Neural progenitor cell (in vitro differentiated cells): ENCODE results near the gene IL17RB. TPM values are rescaled to one million over a fixed set of nuclear protein-coding genes. Genes with fewer than 3 reads are reported as not detected.

ENCODE experiments used
- DNase-seq: peaks from one replicate; pipeline ENCODE4 v3.0.0-alpha.2; 2016; ENCODE audit warnings: low spot score
- H2AFZ ChIP-seq: fragments of 200-600 bp; sonication (generic); replicated peaks from 2 replicates; pipeline ENCODE4 v1.6.1; 2016; ENCODE audit warnings: antibody characterized with exemption
- H3F3A ChIP-seq: fragments of 200-600 bp; sonication (generic); 2 replicates; pipeline ENCODE4 v1.6.1; 2016; ENCODE audit warnings: antibody characterized with exemption, low read depth
- H3K27ac ChIP-seq: fragments of 200-600 bp; sonication (generic); 2 replicates; pipeline ENCODE4 v1.5.1; 2016; ENCODE audit warnings: mild to moderate bottlenecking
- H3K27me3 ChIP-seq: fragments of 200-600 bp; sonication (generic); 2 replicates; pipeline ENCODE4 v1.6.1; 2016; ENCODE audit warnings: mild to moderate bottlenecking, moderate library complexity
- H3K36me3 ChIP-seq: fragments of 200-600 bp; sonication (generic); 2 replicates; pipeline ENCODE4 v1.5.1; 2016
- H3K4me1 ChIP-seq: fragments of 200-600 bp; sonication (generic); 2 replicates; pipeline ENCODE4 v1.6.1; 2016; ENCODE audit warnings: mixed run types
- H3K4me2 ChIP-seq: fragments of 200-600 bp; sonication (generic); 2 replicates; pipeline ENCODE4 v1.6.1; 2016
- H3K4me3 ChIP-seq: fragments of 200-600 bp; sonication (generic); 2 replicates; pipeline ENCODE4 v1.5.1; 2016
- H3K79me2 ChIP-seq: fragments of 200-600 bp; sonication (generic); 2 replicates; pipeline ENCODE4 v1.6.1; 2016; ENCODE audit warnings: low read depth
- H3K9ac ChIP-seq: fragments of 200-600 bp; sonication (generic); 2 replicates; pipeline ENCODE4 v1.6.1; 2016
- H3K9me3 ChIP-seq: fragments of 200-600 bp; sonication (generic); 2 replicates; pipeline ENCODE4 v1.5.1; 2016; ENCODE audit warnings: low read depth
- H4K20me1 ChIP-seq: fragments of 200-600 bp; sonication (generic); 2 replicates; pipeline ENCODE4 v1.6.1; 2016; ENCODE audit warnings: low read depth
- H3K27ac Mint-ChIP-seq: 3 replicates; pipeline ENCODE4 v1.8.0; 2021; ENCODE audit warnings: mixed read lengths
- H3K27me3 Mint-ChIP-seq: 2 replicates; pipeline ENCODE4 v1.8.0; 2022; ENCODE audit warnings: low read depth, mild to moderate bottlenecking, inconsistent platforms, moderate library complexity, mixed read lengths; ENCODE audit not compliant: insufficient read depth
- H3K36me3 Mint-ChIP-seq: 3 replicates; pipeline ENCODE4 v1.8.0; 2021; ENCODE audit warnings: mixed read lengths
- H3K4me1 Mint-ChIP-seq: 3 replicates; pipeline ENCODE4 v1.8.0; 2021; ENCODE audit warnings: mixed read lengths
- H3K4me3 Mint-ChIP-seq: 3 replicates; pipeline ENCODE4 v1.8.0; 2021; ENCODE audit warnings: mild to moderate bottlenecking, moderate library complexity, mixed read lengths
- H3K9me3 Mint-ChIP-seq: 3 replicates; pipeline ENCODE4 v1.8.0; 2020; ENCODE audit warnings: mixed read lengths
- EZH2 ChIP-seq: fragments of 200-600 bp; sonication (generic); IDR thresholded peaks from 2 replicates; pipeline ENCODE4 v1.6.1; 2017; ENCODE audit warnings: antibody characterized with exemption, mild to moderate bottlenecking, moderate library complexity
- EZH2phosphoT487 ChIP-seq: fragments of 200-600 bp; sonication (generic); IDR thresholded peaks from 2 replicates; pipeline ENCODE4 v1.6.1; 2017; ENCODE audit warnings: antibody characterized with exemption
- total RNA-seq: library from RNA; depleted of rRNA; stranded (reverse); fragments of >200 nt; gene quantifications from 2 replicates; pipeline ENCODE4 v1.2.3, GENCODE V29; 2015; ENCODE audit warnings: low replicate concordance
- TF ChIP-seq, protein P1 (sequence below): fragments of 200-600 bp; sonication (generic); IDR thresholded peaks from 2 replicates; pipeline ENCODE4 v1.5.1; 2017; ENCODE audit warnings: antibody characterized with exemption, mild to moderate bottlenecking

Gene IL17RB
- total RNA-seq, 1 donor from 2014 or later, result 3.4 TPM

DNA sequence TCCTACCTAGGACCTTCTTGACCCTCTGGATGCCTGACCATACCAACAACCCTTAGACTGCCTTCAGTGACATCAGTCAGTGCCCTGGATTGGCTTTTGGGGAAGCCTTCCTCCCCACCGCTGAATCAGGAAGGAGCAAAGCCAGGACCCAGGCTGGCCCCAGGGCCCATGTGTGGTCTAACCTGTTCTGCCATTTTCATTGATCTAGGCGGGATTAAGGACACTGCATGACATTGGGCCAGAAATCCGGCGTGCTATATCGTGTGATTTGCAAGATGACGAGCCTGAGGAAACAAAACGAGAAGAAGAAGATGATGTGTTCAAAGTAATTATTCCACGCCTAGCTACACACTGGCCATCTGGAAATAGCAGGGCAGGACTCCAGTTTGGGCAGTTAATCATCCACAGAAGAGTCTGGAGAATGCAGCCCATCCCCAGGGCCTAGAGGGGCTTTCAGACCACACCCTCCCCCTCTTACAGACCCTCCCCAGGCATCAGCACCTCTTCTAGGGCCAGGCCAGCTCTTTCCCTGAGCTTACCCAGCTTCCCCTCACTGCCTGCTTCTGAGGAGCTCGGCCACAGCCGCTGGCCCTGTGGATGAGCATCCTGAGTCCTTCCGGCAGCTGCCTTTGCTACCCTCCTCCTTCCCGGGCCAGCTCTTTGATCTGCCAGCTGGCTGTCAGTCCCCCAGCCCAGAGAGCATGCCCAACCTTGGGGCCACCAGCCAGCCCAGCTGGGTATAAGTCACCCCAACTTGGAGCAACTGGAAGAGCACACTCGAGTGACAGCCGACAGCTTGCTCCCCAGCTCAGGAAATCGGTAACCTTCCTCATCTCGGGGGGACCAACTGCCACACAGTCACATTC, 46.1 kb upstream of the IL17RB start:
- no peak overlapping the region for H2AFZ ChIP-seq
- no peak overlapping the region for H3K27ac ChIP-seq
- no peak overlapping the region for H3K4me3 Mint-ChIP-seq
- no peaks in the 10 kb centered on the region for H4K20me1 ChIP-seq
- no peaks in the 10 kb centered on the region for H3K36me3 Mint-ChIP-seq
- H3K4me1 ChIP-seq, result no peaks in the 10 kb centered on the region
- no peak overlapping the region for H3K4me2 ChIP-seq
- H3K9me3 ChIP-seq, result no peaks in the 10 kb centered on the region
- no peak overlapping the region for H3K4me3 ChIP-seq
- no peaks in the 10 kb centered on the region for H3K36me3 ChIP-seq
- no peaks in the 10 kb centered on the region for H3K9me3 Mint-ChIP-seq
- H3K4me1 Mint-ChIP-seq, result peaks cover 23% of the 10 kb centered on the region
- TF ChIP-seq, protein P1, sequence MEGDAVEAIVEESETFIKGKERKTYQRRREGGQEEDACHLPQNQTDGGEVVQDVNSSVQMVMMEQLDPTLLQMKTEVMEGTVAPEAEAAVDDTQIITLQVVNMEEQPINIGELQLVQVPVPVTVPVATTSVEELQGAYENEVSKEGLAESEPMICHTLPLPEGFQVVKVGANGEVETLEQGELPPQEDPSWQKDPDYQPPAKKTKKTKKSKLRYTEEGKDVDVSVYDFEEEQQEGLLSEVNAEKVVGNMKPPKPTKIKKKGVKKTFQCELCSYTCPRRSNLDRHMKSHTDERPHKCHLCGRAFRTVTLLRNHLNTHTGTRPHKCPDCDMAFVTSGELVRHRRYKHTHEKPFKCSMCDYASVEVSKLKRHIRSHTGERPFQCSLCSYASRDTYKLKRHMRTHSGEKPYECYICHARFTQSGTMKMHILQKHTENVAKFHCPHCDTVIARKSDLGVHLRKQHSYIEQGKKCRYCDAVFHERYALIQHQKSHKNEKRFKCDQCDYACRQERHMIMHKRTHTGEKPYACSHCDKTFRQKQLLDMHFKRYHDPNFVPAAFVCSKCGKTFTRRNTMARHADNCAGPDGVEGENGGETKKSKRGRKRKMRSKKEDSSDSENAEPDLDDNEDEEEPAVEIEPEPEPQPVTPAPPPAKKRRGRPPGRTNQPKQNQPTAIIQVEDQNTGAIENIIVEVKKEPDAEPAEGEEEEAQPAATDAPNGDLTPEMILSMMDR, result no peak
- no peak for TF ChIP-seq EZH2
- no peak for TF ChIP-seq EZH2phosphoT487
- H3F3A ChIP-seq, result no peaks in the 10 kb centered on the region
- H3K27me3 Mint-ChIP-seq, result no peaks in the 10 kb centered on the region
- no peak overlapping the region for H3K9ac ChIP-seq
- H3K79me2 ChIP-seq, result no peaks in the 10 kb centered on the region
- DNase-seq, result no peak
- no peaks in the 10 kb centered on the region for H3K27me3 ChIP-seq
- no peak overlapping the region for H3K27ac Mint-ChIP-seq

DNA sequence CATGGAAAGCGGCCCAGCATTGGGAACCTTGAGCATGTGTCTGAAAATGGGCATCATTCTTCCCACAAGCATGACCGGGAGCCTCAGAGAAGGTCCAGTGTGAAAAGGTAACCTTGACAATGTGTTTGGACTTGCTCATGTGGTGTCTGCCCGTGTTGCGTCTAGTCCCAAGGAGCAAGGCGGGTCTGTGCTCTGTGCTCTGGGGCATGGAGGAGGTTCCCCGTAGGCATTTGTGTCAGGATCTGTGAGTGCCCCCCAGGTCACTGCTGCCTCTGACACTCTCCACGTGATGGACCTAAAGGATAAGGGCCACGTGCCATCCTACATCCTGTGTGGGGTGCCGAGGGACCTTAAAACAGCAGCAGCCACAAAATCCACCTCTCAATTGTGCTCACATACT, 45.0 kb upstream of the IL17RB start:
- Histone ChIP-seq H3K4me3 (no peak overlapping the region), H3K9me3 (no peaks in the 10 kb centered on the region), H3K27me3 (no peaks in the 10 kb centered on the region), H3F3A (no peaks in the 10 kb centered on the region), H3K36me3 (no peaks in the 10 kb centered on the region), H4K20me1 (no peaks in the 10 kb centered on the region), H3K79me2 (no peaks in the 10 kb centered on the region), H3K9ac (no peak overlapping the region), H3K4me1 (no peaks in the 10 kb centered on the region), H3K4me2 (no peak overlapping the region), H3K27ac (no peak overlapping the region), H2AFZ (no peak overlapping the region)
- no peak for DNase-seq
- H3K27me3 Mint-ChIP-seq, result no peaks in the 10 kb centered on the region
- H3K36me3 Mint-ChIP-seq, result no peaks in the 10 kb centered on the region
- no peaks in the 10 kb centered on the region for H3K9me3 Mint-ChIP-seq
- TF ChIP-seq EZH2, result no peak
- H3K4me3 Mint-ChIP-seq, result no peak overlapping the region
- H3K27ac Mint-ChIP-seq, result no peak overlapping the region
- peaks cover 21% of the 10 kb centered on the region for H3K4me1 Mint-ChIP-seq

DNA sequence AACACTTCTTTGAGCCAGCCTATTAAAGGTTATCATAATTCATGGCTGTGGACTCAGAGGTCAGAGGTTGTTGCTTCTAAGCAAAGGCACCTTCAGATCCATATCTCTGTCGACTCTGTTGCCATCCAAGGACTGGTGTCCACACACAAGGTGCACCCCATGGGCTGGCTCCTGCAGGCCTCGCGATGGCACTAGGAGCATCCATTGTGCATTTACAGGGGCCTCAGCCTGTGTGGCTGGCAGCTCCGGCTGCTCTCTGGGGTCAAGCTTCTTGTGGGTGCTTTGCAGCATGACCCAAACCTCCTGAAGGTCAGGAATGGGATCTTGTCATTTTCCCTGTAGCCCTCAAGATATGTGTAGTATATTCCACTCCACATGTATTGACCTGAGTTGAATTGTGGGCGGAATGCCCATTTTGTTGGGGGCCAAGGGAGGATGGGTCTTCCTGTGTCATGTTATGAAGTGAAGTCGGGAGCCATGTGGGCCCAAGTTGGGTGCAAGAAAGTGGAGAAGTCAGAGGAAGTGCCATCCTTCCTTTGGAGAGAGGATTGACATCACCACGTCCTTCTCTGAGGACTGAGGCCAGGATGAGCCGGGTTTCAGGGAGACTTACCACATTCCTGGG, 44.0 kb upstream of the IL17RB start:
- Mint-ChIP-seq H3K4me3 (no peak overlapping the region), H3K27ac (no peak overlapping the region), H3K36me3 (no peaks in the 10 kb centered on the region), H3K4me1 (peaks cover 28% of the 10 kb centered on the region), H3K9me3 (no peaks in the 10 kb centered on the region), H3K27me3 (peaks cover 3% of the 10 kb centered on the region)
- Histone ChIP-seq H4K20me1 (no peaks in the 10 kb centered on the region), H3K79me2 (no peaks in the 10 kb centered on the region), H3K36me3 (no peaks in the 10 kb centered on the region), H3K9ac (no peak overlapping the region), H3K4me1 (no peaks in the 10 kb centered on the region), H3F3A (no peaks in the 10 kb centered on the region), H3K4me2 (no peak overlapping the region), H3K4me3 (no peak overlapping the region), H2AFZ (no peak overlapping the region), H3K27ac (no peak overlapping the region), H3K27me3 (no peaks in the 10 kb centered on the region), H3K9me3 (no peaks in the 10 kb centered on the region)
- TF ChIP-seq, protein P1, result no peak
- TF ChIP-seq EZH2phosphoT487 (no peak), EZH2 (no peak)
- no peak for DNase-seq
